T follicular helper cell (primary cell): ENCODE measurements around the gene TNRC18.
"Not testable (repeated sequence)": the region's sequence is repeated elsewhere in the genome, so short reads cannot be mapped to it uniquely, and the experiment has no call there.

ENCODE experiments used
- DNase-seq: peaks from one replicate; pipeline ENCODE4 v3.0.0-alpha.2; 2020; ENCODE audit warnings: low read depth

TNRC18 gene

GRCh38 chr7:5273831-5274405, 149.7 kb downstream of the TNRC18 start:
- DNase-seq: not testable (repeated sequence)

GRCh38 chr7:5270788-5271187, 152.8 kb downstream of the TNRC18 start:
- no peak for DNase-seq

- not testable (repeated sequence) for DNase-seq
Observed at GRCh38 chr7:5269992-5270657, 153.5 kb downstream of the TNRC18 start.

GRCh38 chr7:5267829-5268228, 155.8 kb downstream of the TNRC18 start:
- DNase-seq: not testable (repeated sequence)

- DNase-seq: no peak
Observed at GRCh38 chr7:5266191-5267028, 157.2 kb downstream of the TNRC18 start.

GRCh38 chr7:5265320-5266190, 158.1 kb downstream of the TNRC18 start:
- no peak for DNase-seq

GRCh38 chr7:5263066-5263465, 160.6 kb downstream of the TNRC18 start:
- DNase-seq: not testable (repeated sequence)

GRCh38 chr7:5260530-5261068, 163.0 kb downstream of the TNRC18 start:
- not testable (repeated sequence) for DNase-seq
